HG03175 (cell line): Measurements from ENCODE around the gene SSPN.
A peak's percentile ranks its signal among the peaks of the same experiment; 100 is the strongest.

ENCODE experiments used
- ATAC-seq: cut with Tn5 transposase; IDR thresholded peaks from one replicate; pipeline ENCODE4 v1.9.1; 2021; ENCODE audit warnings: mild to moderate bottlenecking, moderate library complexity; ENCODE audit not compliant: unreplicated experiment

SSPN gene

DNA sequence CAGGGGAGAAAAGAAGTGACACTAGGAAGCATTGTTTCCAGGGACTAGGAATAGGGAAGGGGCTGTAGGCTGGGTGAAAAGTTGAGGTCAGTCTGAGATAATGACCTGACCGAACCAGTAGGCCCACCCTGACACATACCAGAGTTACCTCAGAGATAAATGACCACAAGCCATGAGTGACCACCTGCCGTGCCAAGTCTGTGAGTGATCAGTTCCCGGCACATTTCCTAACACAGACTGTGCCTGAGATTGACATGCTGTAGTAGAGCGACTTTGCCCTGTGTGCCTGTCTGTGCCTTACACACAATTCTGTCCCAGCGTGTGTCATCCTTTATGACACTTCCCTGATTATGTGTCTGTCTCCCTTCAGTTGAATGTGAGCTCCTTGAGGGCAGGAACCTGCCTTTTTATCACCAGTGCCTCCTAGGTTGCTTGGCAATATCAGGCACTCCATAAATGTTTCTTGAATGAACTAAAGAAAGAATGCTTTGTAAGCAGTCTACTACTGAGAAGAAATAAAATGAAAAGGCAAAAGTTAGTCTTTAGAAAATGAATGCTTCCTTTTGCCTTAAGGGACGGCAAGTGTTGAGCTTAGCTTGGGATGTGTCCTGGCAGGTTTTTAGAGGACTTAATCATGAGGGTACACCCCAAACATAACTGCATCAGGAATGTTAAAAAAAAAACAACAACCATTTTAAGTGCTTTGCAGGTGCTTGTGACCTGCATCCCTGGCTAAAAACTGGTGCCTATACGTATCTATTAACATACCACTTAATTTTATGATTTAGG, 9.6 kb upstream of the SSPN start:
- no peak for ATAC-seq

- ATAC-seq = no peak
These were observed 8.2 kb upstream of the SSPN start for GRCh38 chr12:26187014-26187798.

DNA sequence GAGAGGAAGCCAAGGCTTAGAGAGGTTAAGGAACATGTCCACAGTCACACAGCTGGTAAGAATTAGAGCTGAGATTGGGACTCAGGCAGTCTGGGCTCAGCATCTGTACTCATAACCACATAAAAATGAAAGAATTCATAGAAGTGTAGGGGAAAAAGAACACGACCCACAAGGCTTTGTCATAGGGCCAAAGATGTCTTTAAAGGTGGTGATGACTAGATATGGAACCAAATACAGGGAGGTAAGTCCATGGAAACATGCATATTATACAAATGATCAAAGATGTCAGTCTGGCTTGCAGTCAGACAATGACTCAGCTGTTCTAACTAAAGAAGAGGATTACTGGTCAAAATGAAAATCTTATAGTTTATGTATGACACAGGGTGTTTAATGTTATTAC, 7.2 kb upstream of the SSPN start:
- no peak for ATAC-seq

DNA sequence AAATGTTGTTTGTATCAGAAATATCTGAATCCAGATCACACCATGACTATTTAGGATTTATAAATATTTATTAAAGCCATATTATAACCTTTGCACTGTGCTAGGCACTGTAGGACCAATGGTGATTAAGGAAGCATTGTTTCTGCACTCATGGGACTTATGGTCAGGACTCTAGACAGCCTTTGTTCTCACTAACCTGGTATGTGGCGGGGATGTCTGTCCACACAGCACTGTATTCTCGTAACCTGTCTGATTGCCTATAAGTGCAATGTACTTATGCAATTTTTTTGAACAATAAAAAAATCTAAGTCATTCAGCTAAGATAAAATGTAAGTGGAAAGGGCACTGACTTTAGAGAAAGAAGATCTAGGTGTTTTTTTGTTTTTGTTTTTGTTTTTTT, 6.7 kb upstream of the SSPN start:
- ATAC-seq = no peak

GRCh38 chr12:26192142-26192541, 3.2 kb upstream of the SSPN start:
- ATAC-seq = no peak

DNA sequence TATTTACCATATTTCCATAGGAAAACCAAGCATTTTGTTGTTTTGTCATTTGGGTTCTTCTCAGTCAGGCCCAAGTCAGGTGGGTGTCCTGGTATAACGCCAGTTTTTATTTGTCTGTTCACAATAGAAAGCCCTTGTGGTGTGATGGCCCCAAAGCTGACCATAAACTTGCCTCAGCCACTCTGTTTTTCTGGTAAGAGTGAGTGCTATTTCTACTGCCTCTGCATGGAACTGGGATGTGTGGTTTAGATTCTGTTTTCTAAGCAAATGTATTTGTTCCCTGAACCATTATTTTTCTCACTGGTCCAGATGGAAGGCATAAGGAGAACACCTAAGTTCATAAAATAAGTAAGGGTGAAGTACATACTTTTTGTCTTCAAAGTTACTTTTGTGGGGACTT, 1.8 kb upstream of the SSPN start:
- ATAC-seq = no peak

DNA sequence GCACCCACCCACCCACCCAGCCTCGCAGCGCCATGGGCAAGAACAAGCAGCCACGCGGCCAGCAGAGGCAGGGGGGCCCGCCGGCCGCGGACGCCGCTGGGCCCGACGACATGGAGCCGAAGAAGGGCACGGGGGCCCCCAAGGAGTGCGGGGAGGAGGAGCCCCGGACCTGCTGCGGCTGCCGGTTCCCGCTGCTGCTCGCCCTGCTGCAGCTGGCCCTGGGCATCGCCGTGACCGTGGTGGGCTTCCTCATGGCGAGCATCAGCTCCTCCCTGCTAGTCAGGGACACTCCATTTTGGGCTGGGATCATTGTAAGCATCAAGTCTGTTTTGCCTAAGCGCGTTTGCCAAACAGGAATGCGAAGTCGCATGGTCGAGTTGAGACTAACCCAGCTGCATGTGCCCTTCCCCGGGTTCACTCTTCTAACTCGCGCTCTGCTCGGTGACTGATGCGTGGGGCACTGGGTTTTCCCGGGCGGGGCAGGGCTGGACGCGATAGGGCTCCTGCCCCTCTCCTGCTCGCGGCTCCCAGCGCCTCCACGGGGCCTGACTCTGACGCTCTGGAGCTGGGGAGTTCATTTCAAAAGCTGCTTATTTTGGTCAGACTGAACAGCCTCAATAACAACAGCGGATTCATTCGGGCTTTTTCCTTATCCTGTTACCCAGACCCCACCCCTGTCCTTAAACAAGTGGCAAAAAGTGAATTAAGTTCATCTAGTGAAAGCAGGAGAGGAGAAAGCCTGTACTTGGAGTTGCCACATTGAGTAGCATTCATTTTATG, 458 bp downstream of the SSPN start:
- ATAC-seq = peak; percentile 60

- no peak for ATAC-seq
These were observed 996 bp downstream of the SSPN start for GRCh38 chr12:26196421-26196716.

- no peak for ATAC-seq
These were observed 2.5 kb downstream of the SSPN start for GRCh38 chr12:26197832-26198231.

- no peak for ATAC-seq
These were observed 3.4 kb downstream of the SSPN start for GRCh38 chr12:26198742-26199141.

- ATAC-seq = no peak
These were observed 7.9 kb downstream of the SSPN start for GRCh38 chr12:26203167-26203780.

GRCh38 chr12:26204612-26205289, 9.4 kb downstream of the SSPN start:
- ATAC-seq = no peak

GRCh38 chr12:26205298-26205697, 9.9 kb downstream of the SSPN start:
- no peak for ATAC-seq

DNA sequence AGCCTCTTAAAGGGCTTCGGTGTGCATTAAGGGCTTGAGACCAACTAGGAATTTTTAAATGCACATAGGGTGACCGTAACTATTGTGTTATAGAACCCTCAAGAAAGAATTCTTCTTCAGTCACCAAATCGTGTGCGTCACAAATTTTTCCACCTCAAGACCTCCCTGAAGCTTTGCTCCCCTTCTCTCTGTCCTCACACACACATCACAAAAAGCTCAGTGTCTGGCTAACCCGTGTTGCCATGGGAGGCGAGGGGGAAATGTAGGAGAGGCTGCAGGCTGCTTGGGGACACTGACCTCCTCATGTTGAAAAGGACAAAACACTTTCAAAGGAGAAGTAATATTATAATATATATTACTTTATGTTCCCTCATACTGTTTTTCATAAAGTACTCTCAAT, 10.6 kb downstream of the SSPN start:
- ATAC-seq = no peak

GRCh38 chr12:26211331-26211730, 16.0 kb downstream of the SSPN start:
- ATAC-seq = no peak

DNA sequence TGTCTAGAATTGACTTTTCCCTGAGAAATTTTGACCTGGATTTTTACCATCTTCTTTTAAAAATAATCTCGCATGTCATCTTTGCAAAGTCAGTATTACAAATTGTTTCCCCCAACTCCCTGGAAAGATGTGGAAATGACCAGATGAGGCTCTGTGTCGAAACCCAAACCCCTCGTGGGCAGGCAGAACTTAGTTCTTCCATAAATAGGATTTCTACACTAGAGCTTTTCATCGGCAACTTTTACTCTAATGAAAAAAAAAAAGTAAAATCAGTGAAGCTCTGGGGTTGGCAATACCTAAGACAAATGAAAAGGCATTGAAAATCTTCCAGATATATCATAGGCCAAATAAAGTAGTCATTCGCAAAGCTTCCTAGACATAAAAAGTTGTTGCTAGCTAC, 17.0 kb downstream of the SSPN start:
- ATAC-seq = no peak

DNA sequence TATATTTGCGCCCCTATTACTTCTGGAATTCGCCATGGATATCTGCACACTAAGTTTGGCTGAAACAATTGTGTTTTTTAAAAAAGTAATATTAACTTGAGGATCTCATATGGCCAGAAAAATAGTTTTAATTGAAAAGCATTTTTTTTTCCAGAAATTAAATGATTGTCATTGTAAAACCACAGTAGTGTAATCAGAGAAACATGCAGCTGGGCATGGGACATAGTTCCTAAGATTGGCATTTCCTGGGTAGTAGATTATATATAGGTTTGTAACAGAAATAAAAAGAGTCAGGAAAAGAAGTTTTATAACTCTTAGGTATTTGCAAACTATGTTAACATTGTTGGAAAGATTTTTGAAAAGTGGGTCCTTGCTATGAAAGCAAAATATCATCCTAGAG, 17.6 kb downstream of the SSPN start:
- ATAC-seq = no peak

DNA sequence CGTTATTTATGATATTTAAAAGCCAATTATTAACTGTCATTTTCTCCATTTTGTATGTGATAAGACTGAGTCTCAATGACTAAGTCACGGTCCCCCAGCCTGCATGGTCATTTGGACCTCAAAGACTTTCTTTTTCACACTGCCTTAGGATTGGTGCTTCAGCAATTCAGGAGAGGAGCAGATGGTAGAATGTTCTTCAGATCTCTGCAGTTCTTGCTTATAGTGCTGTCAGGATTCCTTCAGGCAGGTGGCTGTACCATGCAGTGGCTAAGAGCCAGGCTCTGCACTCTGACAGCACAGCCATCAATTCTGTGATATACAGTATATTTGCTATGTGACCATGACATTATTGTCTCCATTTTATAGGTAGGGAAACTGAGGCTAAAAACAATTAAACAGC, 18.7 kb downstream of the SSPN start:
- no peak for ATAC-seq

DNA sequence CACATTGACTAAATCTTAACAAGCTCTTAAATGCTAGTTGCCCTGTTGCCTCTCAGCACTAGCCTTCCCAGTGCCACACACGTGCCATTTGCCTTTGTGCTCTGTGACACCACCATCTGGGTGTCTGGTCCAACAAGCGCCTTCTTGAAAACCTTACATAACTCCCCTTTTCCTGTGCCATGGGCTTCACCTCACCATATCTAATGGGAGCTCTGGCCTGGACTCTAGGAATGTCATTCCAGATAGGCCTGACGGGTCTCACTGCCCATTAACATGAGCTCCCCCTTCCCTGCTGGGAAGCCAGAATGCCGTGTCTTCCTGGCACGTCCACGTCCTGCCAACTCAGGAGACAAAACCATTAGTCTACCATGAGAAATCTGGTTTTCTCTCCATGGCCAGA, 24.4 kb downstream of the SSPN start:
- no peak for ATAC-seq

GRCh38 chr12:26224657-26225056, 29.3 kb downstream of the SSPN start:
- no peak for ATAC-seq

- ATAC-seq = no peak
These were observed 30.7 kb downstream of the SSPN start for GRCh38 chr12:26226122-26226521.
